ENCODE data around the gene ZNF136. TPM values are rescaled to one million over a fixed set of nuclear protein-coding genes. Genes with fewer than 3 reads are reported as not detected.

The ZNF136 gene
- total and polyA plus RNA-seq, 2 of the 13 experiments (the other 11 are each of a cell fraction or from before 2014, with no cell fraction given), result 2.5 to 10.2 TPM

DNA sequence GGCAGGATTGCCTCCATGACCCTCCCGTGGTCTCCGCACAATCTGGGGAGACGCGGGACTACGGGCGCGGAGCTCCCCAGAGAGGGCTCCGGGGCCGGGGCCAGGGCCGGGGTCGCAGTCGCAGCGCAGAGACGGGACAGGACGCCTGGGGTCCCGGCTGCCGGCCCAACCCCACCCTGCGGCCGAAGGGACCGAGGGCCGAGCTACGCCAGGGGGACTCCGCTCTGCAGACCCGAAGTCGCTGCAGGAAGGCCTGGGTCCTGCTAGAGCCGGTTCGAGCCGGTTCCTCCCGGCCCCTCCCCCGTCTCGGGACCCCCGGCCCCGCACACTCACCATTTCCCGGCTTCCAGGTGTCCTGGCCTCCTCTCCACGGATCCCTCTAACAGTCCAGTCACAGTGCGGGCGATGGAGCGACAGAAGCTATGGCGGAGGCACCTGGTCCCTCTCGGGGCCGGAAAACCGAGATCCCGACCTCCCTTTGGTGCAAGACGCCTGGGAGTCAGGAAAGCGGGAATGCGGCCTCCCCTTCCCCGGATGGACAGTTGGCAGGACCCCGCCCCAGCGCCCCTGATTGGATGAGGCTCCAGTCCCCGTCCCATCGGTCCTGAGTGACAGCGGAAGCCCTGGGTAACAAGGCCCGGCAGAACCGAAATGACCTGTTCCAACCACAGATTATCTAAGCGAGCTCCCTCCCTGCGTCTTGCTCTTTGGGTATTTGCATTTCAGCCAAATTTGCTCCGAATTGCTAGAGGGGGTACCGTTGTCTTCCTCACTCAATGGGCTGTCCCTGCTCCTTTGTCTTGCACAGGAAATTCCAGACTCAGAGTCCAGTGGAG is 6.5 kb upstream of the ZNF136 start, which contains the start of gene ZNF625 (continued):
- no peak for TF ChIP-seq PHB2 (IDR thresholded peaks at IDR 0.05; ENCODE audit: partially characterized antibody)
- peak; percentile 49 for TF ChIP-seq HOXA3 (CRISPR knock-in tag; IDR thresholded peaks at IDR 0.05)
- TF ChIP-seq ZNF773 (CRISPR knock-in tag; IDR thresholded peaks at IDR 0.05; ENCODE audit: borderline replicate concordance), result peak; percentile 54; the same call in 1 of the 2 replicates
- 0 out of 2 replicates have a peak, but pooled peaks have one; percentile 70 for TF ChIP-seq MTERF4 (CRISPR knock-in tag; IDR thresholded peaks at IDR 0.05)
- no peak for TF ChIP-seq NPAS2 (CRISPR knock-in tag; IDR thresholded peaks at IDR 0.05; ENCODE audit: borderline replicate concordance)
- TF ChIP-seq ZNF414 (CRISPR knock-in tag; IDR thresholded peaks at IDR 0.05), result 0 out of 2 replicates have a peak, but pooled peaks have one; percentile 35
- TF ChIP-seq HOXA5 (CRISPR knock-in tag; IDR thresholded peaks at IDR 0.05), result peak; percentile 40; the same call in 1 of the 2 replicates
- peak; percentile 81 for TF ChIP-seq SP2 (CRISPR knock-in tag; IDR thresholded peaks at IDR 0.05)
- peak; percentile 74; the same call in 1 of the 2 replicates for TF ChIP-seq CSRNP1 (CRISPR knock-in tag; IDR thresholded peaks at IDR 0.05)
- TF ChIP-seq ZNF589 (CRISPR knock-in tag; conservative IDR thresholded peaks at IDR 0.05), result no peak
- TF ChIP-seq GLI4 (CRISPR knock-in tag; IDR thresholded peaks at IDR 0.05; ENCODE audit: borderline replicate concordance), result peak; percentile 61; the same call in 1 of the 2 replicates
- TF ChIP-seq, protein P1, sequence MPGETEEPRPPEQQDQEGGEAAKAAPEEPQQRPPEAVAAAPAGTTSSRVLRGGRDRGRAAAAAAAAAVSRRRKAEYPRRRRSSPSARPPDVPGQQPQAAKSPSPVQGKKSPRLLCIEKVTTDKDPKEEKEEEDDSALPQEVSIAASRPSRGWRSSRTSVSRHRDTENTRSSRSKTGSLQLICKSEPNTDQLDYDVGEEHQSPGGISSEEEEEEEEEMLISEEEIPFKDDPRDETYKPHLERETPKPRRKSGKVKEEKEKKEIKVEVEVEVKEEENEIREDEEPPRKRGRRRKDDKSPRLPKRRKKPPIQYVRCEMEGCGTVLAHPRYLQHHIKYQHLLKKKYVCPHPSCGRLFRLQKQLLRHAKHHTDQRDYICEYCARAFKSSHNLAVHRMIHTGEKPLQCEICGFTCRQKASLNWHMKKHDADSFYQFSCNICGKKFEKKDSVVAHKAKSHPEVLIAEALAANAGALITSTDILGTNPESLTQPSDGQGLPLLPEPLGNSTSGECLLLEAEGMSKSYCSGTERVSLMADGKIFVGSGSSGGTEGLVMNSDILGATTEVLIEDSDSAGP (CRISPR knock-in tag; IDR thresholded peaks at IDR 0.05; ENCODE audit: borderline replicate concordance), result peak; percentile 72
- peak; percentile 92 for TF ChIP-seq NFYB (CRISPR knock-in tag; IDR thresholded peaks at IDR 0.05)
- peak; percentile 42; the same call in 1 of the 2 replicates for TF ChIP-seq ZNF691 (CRISPR knock-in tag; IDR thresholded peaks at IDR 0.05; ENCODE audit: borderline replicate concordance, low read depth)
- TF ChIP-seq ERF (CRISPR knock-in tag; IDR thresholded peaks at IDR 0.05), result 0 out of 2 replicates have a peak, but pooled peaks have one; percentile 25
- TF ChIP-seq MEIS1 (CRISPR knock-in tag; IDR thresholded peaks at IDR 0.05; ENCODE audit: borderline replicate concordance), result peak; percentile 88; the same call in 1 of the 2 replicates
- TF ChIP-seq NR2F1 (CRISPR knock-in tag; IDR thresholded peaks at IDR 0.05), result no peak
- no peak for TF ChIP-seq ZFP36L1 (CRISPR knock-in tag; IDR thresholded peaks at IDR 0.05)
- TF ChIP-seq ZFX (CRISPR knock-in tag; IDR thresholded peaks at IDR 0.05; ENCODE audit: low read depth), result peak; percentile 97
- TF ChIP-seq, protein P2, sequence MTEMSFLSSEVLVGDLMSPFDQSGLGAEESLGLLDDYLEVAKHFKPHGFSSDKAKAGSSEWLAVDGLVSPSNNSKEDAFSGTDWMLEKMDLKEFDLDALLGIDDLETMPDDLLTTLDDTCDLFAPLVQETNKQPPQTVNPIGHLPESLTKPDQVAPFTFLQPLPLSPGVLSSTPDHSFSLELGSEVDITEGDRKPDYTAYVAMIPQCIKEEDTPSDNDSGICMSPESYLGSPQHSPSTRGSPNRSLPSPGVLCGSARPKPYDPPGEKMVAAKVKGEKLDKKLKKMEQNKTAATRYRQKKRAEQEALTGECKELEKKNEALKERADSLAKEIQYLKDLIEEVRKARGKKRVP (CRISPR knock-in tag; IDR thresholded peaks at IDR 0.05), result no peak
- TF ChIP-seq ZMYM4 (CRISPR knock-in tag; IDR thresholded peaks at IDR 0.05), result peak; percentile 73; the same call in 1 of the 2 replicates

Data from HepG2 (cell line).